COLO668 (cell line): ENCODE measurements around the gene FAR2.
A peak's percentile ranks its signal among the peaks of the same experiment; 100 is the strongest.
"Not testable (repeated sequence)": the region's sequence is repeated elsewhere in the genome, so short reads cannot be mapped to it uniquely, and the experiment has no call there.

ENCODE experiments used
- DNase-seq: peaks from one replicate; lab custom pipeline; 2025; ENCODE audit not compliant: unreplicated experiment; lab: John Stamatoyannopoulos, UW

Gene FAR2

DNA sequence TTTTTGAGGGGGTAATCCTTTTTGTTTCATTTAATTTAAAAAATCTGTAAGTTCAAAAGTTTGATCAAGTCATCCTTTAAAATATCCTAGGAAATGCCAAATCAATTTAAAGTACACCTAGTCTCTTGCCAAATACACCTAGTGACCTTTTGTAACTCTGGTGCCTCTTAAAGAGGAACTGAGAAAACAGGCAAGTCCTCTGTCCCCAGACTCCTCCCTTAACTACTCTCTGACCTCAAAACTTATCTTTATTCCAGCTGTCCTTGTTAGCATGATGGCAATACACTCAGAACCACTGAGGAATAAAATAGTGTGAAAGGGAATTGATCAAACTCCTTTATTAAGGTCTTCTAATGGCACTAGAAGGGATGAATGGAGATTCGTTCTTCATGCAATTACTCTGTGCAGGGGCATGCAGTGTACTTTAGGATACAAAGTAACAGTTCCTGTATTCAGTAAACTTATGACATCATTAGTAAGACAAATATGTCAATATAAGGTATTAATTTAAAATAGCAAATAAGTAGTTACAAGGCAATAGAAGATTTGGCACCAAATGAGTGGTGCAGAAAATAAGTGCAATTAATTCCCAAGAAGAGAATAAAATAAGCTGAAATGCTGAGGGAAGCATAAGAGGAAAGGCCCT, 3.3 kb downstream of the FAR2 start:
- DNase-seq = no peak

DNA sequence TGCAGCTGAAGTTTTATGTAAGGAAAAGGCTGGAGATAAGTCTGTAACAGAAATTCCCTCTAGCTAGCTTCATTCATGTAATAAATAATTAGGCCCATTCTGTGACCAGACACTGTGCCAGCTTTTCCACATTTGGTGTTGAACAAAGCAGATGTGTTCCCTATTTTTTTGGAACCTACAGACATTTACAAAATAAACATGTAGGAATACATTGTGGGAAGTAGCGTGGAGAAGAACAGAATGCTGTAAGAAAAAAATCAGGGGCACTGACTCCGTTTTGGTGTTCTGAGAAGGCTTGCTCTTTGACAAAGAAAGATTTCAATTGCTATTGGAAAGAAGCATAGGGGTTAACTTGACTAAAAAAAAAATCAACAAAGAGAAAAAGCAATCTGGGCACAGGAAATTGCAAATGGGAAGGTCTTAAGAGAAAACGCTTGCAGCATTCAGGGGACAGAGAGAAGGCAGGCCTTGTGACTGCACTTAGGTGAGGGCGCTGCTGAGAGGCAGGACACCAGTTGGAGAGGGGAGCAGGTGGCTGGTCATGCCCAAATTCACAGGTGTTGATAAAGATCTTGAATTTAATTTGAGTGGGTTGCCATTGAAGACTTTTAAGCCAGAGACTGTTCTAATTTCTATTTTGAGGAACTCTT, 4.0 kb downstream of the FAR2 start:
- DNase-seq = peak; percentile 10

DNA sequence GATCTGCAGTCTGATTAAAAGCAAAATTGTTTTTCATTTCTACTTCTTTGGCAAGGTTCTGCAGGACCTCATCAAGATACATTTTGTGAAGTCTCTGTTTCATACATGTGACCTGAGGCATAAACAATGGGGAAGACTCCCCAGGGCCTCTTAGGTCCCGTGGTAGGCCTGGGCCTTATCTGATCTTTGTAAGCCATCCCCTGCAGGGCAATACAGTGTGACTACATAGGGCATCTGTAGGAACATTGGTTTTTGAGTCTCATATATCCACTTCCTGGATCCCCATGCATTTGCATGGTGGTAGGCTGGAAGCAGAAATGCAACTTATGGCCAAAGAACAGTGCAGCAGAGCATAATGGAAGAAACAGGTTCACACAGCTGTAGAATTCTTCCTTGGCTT, 6.0 kb downstream of the FAR2 start:
- no peak for DNase-seq

DNA sequence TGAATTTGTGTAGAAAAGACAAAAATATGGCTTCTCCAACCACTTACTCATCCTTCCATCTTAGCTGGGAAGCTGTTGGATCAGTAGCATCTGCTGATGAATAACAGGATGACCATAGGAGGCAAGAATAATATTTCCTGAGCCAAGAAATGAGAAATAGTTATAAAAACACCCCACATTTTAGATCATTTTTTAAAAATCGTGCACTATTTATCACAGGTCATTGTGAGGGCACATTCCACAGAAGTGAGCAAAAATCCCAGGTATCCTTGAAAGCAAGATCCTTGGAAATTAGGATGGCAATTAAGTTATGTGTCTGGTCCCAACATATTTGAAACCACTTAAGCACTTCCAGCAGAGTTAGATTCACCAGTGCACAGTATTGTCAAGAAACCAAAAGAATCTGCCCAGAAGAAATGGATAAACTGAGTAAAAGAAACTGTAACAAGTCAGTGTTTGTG, 8.4 kb downstream of the FAR2 start:
- no peak for DNase-seq

DNA sequence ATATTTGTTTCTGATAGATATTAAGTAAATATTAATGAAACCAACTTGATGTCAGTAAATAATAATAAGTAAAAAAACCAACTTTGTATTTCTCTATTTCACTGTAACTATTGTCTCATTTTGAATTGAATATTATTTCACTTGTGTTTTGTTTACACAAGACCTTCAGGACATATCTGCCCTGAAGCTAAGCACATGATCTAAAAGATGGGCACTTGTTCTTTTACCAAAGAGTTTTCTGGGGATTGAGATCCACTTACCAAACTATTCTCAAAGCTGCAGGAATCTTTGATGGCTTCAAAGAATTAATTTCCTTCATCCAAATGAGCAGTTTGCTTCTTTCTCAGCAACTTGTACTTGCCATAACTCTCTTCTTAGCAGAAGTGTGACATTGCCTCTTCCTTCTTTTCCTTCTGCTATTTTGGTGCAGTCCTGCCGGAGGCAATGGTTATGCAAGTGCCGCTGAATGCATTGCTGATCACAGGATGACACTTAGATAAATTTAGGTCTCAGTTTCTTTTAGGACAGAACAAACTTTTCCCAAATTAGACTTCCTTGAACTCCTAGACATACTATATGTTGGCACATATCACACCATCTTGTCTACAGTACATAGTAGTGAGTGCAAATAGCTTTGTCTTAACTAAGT, 9.2 kb downstream of the FAR2 start:
- no peak for DNase-seq

DNA sequence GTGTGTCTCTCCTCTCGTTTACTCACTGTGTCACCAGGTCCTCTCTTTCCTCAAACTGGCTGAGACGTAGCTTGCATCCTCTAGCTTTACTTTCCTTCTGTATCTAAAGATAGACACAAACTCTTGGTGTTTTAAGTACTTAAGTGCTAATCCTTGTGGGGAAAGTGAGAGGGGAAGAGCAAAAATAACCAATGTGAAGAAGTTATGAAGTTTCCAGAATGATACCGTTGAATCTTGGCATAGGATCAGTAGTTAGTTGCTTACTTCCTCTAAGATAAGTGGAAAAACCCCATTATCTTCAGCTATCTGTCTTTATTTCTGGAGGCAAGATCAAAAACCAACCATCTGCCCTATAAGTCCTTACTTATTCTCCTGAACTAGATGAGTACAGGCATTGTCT, 10.6 kb downstream of the FAR2 start:
- no peak for DNase-seq

DNA sequence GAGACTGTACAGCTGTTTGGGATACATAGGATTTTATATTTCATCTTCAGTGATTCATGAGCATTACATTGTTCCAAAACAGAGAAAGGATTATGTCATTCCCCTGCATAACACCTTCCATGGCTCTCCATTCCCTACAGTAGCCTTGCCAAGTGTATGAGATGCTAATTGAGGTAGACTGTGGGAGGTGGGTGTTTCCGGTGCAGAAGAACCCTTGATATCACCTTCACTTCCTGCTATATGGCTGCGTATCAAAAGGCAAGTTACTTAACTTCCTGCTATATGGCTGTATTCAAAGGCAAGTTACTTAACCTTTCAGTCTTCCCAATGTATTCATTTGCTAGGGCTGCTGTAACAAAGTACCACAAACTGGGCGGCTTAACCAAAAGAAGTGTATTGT, 11.2 kb downstream of the FAR2 start:
- no peak for DNase-seq

DNA sequence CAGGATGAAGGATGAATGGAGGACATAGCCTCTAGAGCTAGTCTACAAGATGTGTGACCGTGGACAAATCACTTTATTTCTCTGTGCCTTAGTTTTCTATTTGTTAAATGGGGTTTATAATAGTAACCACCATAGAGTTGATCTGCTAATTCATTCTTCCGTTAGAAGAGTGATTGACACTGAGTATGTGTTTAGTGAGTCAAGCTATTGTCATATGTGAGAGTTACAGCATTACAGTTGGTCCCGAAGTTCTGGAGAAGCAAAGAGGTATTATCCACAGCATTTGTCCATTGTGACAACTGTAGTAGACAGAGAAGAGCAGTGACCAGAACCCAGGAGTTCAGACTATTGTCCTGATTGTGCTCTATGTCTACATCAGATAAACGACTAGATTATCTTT, 14.1 kb downstream of the FAR2 start:
- DNase-seq = no peak

DNA sequence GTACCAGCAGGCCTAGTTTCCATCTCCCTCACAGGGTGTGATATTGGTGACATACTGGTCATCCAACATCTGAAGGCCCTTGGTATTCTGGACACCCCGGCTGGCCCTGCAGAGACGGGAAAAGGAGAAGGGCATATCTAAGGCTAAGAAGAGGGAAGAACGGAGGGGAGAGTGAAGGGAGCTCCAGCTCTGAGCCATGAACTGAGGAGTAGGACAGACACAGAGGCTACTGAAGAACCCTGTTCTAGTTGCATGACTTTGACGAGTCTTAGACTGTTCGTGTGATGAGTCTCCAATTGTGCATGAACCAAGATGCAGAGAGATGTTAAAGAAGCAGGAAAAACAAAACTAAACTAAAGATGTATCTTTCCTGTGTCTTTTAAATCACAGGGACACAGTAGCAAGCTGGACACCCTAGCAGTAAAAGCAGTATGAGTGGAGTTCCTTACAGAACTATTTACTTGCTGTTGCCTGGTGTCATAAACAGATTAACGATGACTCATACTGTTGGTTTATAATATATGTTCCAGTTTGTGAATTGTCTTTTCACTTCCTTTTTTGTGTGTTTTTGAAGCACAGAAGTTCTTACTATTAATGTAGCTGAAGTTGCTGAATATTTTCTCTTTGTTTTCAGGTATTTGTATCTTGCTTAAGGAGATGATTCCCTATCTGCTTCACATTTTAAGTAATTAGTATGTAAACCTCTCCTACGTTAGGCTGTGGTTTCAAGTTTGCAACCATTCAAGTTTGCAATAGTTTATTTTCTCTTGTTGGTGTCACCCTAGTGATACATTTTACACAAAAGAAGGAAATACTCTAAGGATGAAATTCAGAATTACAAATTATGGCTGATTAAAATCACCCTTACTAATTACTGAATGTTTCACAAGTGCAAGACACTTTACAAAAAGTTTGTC, 15.7 kb downstream of the FAR2 start:
- no peak for DNase-seq

DNA sequence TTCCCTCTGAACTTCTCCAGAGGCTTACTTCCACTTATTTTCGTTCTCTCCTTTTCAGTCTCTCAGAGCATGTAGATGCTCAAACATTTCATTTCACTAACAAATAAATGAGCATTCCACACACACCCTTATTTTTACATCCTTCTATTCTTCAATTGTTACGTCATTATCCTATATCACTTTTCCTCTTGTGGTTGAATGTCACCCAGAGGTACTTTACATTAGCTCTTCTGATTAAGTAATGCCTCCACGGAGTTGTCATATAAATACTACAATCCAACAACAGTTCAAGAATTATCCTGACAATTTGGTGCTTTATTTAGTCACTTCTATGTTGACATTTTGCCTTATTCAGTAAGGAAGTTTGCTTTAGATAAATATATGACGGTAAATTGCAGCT, 18.4 kb downstream of the FAR2 start:
- DNase-seq = no peak

DNA sequence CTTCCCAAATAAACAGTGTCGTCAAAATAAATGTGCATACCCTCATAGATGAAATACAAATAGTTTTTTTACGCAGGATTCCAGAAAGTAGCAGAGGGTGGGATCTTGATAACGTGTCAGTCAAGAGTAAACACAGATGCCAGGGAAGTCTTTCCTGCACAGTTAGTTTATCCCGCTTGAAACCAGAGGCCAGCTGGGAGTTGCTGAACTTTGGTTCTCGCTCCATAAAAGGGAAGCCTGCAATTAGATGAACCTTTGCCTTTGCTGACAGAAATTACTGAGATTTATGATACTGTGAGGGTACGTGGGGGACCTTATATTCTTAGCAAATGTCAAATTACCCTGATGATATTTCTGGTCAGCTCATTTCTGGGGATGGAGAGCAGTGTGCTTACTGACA, 18.9 kb downstream of the FAR2 start:
- no peak for DNase-seq

DNA sequence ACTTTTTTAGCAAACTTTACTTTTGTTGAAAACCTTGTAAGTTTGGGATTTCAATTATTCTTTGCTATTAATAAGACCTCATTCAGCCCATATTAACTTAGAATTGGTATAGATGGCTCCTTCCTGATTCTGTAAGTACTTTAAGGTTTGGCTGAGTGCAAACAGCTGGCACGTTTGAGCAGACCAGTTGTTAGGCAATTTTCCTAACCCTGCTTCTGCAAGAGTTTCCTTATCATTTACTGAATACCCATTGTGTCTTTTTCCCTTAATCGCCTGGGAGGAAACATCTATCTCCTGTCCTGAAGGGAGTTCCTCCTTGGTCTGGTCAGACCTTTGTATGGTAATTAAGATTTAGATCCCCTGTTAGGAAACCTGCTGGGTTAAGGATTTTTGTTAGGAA, 20.9 kb downstream of the FAR2 start:
- DNase-seq = not testable (repeated sequence)

DNA sequence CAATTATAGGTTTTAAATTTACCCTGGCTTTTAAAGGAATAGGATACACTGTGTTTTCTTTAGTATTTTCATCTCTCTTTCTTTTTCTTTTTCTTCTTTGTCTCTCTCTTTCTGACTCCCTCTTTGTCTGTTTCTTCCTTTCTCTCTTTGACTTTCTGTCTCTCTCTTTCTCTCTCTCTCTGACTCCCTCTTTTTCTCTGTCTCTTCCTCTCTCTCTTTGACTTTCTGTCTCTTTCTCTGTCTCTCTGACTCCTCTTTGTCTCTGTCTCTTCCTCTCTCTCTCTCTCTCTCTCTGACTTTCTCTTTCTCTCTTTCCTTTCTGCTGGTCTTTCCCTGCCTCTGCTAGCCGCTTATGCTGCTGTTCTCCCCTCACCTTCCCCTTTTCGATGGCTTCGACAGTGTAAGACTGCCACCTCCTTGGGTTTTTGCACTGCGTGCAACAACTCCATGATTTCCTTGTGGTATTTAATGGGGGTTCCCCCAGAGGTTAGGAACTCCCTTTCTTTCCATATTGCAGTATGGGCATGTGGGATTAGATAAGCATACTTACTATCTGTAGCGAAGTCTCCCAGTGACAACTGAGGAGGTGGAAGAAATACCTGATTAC, 21.5 kb downstream of the FAR2 start:
- not testable (repeated sequence) for DNase-seq

DNA sequence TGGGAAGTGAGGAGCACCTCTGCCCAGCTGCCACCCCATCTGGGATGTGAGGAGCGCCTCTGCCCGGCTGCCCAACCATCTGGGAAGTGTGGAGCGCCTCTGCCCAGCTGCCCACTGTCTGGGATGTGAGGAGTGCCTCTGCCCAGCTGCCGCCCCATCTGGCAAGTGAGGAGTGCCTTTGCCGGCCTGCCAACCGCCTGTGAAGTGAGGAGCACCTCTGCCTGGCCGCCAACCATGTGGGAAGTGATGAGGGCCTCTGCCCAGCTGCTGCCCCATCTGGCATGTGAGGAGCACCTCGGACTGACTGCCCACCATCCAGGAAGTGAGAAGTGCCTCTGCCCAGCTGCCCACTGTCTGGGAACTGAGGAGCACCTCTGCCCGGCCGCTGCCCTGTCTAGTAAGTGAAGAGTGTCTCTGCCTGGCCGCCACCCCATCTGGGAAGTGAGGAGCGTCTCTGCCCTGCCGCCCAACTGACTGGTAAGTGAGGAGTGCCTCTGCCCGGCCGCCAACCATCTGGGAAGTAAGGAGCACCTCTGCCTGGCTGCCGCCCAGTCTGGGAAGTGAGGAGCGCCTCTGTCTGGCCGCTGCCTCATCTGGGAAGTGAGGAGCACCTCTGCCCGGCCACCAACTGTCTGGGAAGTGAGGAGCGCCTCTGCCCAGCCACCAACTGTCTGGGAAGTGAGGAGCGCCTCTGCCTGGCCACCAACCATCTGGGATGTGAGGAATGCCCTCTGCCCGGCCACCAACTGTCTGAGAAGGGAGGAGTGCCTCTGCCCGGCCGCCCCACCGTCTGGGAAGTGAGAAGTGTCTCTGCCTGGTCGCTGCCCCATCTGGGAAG, 22.6 kb downstream of the FAR2 start:
- DNase-seq = no peak

DNA sequence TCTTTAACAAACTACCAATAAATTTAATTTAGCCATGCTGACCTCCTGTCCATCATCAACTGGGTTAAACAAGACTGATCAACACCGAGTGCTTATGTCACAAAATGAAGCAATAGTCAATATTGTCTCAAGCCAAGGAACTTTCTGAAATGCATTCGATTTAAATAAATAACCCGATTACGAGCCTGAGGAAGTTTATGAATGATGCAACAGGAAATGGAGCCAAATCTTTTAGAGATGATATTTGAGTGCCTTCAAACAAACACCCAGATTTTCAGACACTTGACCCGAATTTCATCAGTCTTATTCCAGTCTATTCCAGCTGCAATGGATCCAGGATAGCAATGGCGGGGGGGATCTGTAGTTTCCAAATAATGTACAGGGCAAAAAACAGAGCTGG, 27.9 kb downstream of the FAR2 start:
- no peak for DNase-seq

DNA sequence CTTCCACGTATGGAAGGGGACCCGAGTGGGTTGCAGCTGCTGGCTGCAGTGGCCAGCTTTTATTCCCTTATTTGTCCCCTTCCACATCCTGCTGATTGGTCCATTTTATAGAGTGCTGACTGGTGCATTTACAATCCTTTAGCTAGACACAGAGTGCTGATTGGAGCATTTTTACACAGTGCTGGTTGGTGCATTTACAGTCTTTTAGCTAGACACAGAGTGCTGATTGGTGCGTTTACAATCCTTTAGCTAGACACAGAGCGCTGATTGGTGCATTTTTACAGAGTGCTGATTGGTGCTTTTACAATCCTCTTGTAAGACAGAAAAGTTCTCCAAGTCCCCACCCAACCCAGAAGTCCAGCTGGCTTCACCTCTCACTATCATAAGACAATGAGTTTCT, 33.2 kb downstream of the FAR2 start:
- not testable (repeated sequence) for DNase-seq

DNA sequence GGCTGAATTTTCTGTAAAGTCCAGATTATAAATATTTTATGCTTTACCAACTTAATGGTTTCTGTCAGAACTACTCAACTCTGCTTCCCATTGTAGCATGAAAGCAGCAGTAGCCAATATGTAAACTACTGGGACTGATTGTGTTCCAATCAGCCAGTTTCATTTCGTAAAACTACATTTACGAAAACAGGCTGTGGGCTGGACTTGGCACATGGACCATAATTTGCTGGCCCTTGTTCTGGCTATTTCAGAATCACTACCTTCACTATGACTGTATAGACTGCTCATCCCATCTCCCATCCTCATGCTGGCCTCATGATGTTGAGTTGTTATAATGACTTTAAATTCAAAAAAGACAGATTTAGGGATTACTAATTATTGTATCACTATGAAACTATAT, 38.7 kb downstream of the FAR2 start:
- no peak for DNase-seq

DNA sequence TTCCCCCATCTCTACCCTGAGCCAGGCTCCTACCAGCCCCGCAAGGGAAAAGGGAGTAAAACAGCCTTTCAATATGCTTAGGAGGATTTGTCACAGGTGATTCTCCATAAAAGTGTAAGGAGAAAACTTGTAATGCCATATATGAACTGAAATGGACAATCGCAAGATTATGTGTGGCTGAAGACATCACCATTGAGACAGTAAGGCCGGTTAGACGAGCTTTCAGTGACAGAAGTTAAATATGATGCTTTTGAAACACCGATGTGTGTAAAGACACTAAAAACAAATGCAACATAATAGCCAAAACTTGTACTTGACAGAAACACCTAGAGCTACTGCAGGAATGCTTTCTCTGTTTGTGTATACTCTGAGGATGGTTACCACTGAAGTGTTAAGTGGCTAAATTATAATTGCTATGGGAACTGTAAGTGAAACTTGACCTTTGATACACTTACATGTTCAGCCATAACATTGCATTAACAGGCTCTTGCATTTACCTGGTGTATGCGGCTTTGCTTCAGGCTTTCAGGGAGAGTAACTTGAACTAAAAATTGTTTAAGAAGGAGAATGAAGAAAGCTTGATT, 42.3 kb downstream of the FAR2 start:
- DNase-seq = no peak

DNA sequence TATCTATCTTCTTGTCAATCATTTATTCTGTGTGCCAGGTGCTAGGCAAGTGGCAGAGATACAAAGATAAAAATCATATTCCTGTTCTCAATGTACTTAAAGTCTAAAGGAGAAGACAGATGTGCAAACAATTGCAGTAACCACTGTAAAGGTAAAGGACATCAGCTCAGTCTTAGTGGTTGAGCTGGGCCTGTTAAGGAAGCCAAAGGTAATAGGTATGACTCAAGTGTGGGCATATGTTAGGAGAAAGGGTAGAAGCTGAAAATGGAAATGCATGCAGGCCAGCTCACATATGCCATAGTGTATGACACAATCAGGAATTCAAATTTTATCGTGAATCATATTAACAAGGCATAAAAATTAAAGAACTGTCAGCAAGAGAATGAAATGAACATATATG, 49.8 kb downstream of the FAR2 start:
- DNase-seq = no peak

DNA sequence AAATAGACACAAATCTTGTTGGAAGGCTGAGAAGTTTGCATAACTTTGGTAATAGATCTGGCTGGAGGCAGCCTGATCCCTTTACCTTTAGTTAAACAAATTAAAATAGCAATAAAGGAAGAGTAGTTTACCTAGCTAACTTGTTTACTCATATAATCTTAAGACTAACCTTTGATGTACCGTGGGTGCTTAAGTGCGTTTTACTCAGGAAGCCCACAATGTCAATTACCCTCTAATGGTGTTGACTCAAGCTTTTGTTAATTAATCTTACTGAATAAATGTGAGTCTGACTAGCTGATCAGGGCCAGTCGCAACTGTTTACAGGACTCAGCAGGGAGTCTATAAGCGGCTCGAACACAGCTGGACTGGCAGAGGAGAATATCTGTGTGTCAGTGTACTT, 51.5 kb downstream of the FAR2 start:
- DNase-seq = peak; percentile 35
